ENCODE data around the gene DOK7.

Gene DOK7

GRCh38 chr4:3464349-3464905 is 1.3 kb downstream of the DOK7 start:
- DNase-seq = no peak

GRCh38 chr4:3464911-3465697 is 2.0 kb downstream of the DOK7 start:
- no peak for DNase-seq

GRCh38 chr4:3465698-3466671 is 2.9 kb downstream of the DOK7 start:
- DNase-seq = no peak

GRCh38 chr4:3466691-3467600 is 3.8 kb downstream of the DOK7 start:
- no peak for DNase-seq

GRCh38 chr4:3467601-3468031 is 4.5 kb downstream of the DOK7 start:
- no peak for DNase-seq

GRCh38 chr4:3468154-3468553 is 5.0 kb downstream of the DOK7 start:
- DNase-seq = no peak

- DNase-seq = no peak
These were observed 5.7 kb downstream of the DOK7 start for GRCh38 chr4:3468804-3469203.

GRCh38 chr4:3469386-3470243 is 6.5 kb downstream of the DOK7 start:
- no peak for DNase-seq

GRCh38 chr4:3470244-3471097 is 7.4 kb downstream of the DOK7 start:
- DNase-seq = no peak

GRCh38 chr4:3471098-3471760 is 8.1 kb downstream of the DOK7 start:
- no peak for DNase-seq

- no peak for DNase-seq
These were observed 8.8 kb downstream of the DOK7 start for GRCh38 chr4:3471886-3472285.

GRCh38 chr4:3472411-3473141 is 9.5 kb downstream of the DOK7 start:
- no peak for DNase-seq

- DNase-seq = no peak
These were observed 10.3 kb downstream of the DOK7 start for GRCh38 chr4:3473181-3473950.

- no peak for DNase-seq
These were observed 11.1 kb downstream of the DOK7 start for GRCh38 chr4:3473996-3474765.

- no peak for DNase-seq
These were observed 12.1 kb downstream of the DOK7 start for GRCh38 chr4:3475041-3475712.

GRCh38 chr4:3475713-3476260 is 12.7 kb downstream of the DOK7 start:
- no peak for DNase-seq

- DNase-seq = no peak
These were observed 13.2 kb downstream of the DOK7 start for GRCh38 chr4:3476341-3476747.
